K562 (cell line): ENCODE data around the gene CLTA. TPM values are rescaled to one million over a fixed set of nuclear protein-coding genes. Genes with fewer than 3 reads are reported as not detected.

Experiments used
- ATAC-seq: fragments of 200-7000 bp; cut with Tn5 transposase; 3 replicates; pipeline ENCODE4 v1.9.1; 2020; ENCODE audit warnings: moderate library complexity
- BruUV-seq: library from RNA; stranded (reverse); fragments of 400-500 nt; replicated peaks from 2 replicates; lab custom pipeline; 2021; lab: Mats Ljungman, UMichigan
- CTCF ChIA-PET: fragments of 300-600 bp; formaldehyde crosslinking; extraction: SDS; loops from one replicate; lab custom pipeline; 2021; ENCODE audit warnings: low intra/inter-chr PET ratio; lab: Yijun Ruan, JAX
- POLR2A ChIA-PET: fragments of 300-600, 350-650 bp; sonication (Branson Sonifier 250); formaldehyde crosslinking; extraction: SDS; loops from one replicate; lab custom pipeline; 2021; ENCODE audit warnings: antibody characterized with exemption, inconsistent platforms; lab: Yijun Ruan, JAX
- DNase-seq, 4 experiments: peaks; one replicate each; pipeline versions ENCODE4 v3.0.0 to v3.0.0-alpha.2; 2011 to 2018; ENCODE audit warnings: low spot score in 3 of 4, mixed read lengths in 3 of 4; ENCODE audit errors: extremely low read depth in 1 of 4
- FAIRE-seq: peaks from 2 replicates; lab custom pipeline; 2011; peaks lifted over from hg19 to GRCh38; lab: Jason Lieb, UNC
- H2AFZ ChIP-seq: 2 replicates; pipeline ENCODE4 v1.6.0; 2011; ENCODE audit warnings: low read depth, low read length, control low read depth, inconsistent platforms
- H3K27ac ChIP-seq: fragments of 200-600 bp; 3 replicates; pipeline ENCODE4 v1.8.0; 2011; ENCODE audit warnings: low read depth, mild to moderate bottlenecking, control low read depth, inconsistent platforms, low read length, moderate library complexity, mixed read lengths; ENCODE audit errors: extremely low read depth
- H3K27me3 ChIP-seq, 2 experiments: fragments of 300-600 bp in 1 of 2; 2 replicates in 1 of 2; 3 replicates in 1 of 2; pipeline versions ENCODE4 v1.6.0 to v1.8.0; 2011; ENCODE audit warnings: inconsistent platforms in 2 of 2, low read length in 2 of 2, mild to moderate bottlenecking in 1 of 2, mixed read lengths in 1 of 2, moderate library complexity in 1 of 2; ENCODE audit not compliant: control insufficient read depth in 2 of 2, insufficient read depth in 2 of 2
- H3K36me3 ChIP-seq: fragments of 300-600 bp; 3 replicates; pipeline ENCODE4 v1.8.0; 2011; ENCODE audit warnings: mild to moderate bottlenecking, low read length, inconsistent platforms; ENCODE audit not compliant: control insufficient read depth, insufficient read depth
- H3K4me1 ChIP-seq, 2 experiments: fragments of 200-600 bp in 1 of 2; replicated peaks in 1 of 2; 2 replicates in 1 of 2; 3 replicates in 1 of 2; pipeline versions ENCODE4 v1.5.1 to v1.8.0; 2011; ENCODE audit warnings: inconsistent platforms in 2 of 2, low read length in 2 of 2, mild to moderate bottlenecking in 1 of 2, mixed read lengths in 1 of 2, moderate library complexity in 1 of 2; ENCODE audit not compliant: control insufficient read depth in 2 of 2, insufficient read depth in 2 of 2
- H3K4me2 ChIP-seq: 2 replicates; pipeline ENCODE4 v1.6.1; 2011; ENCODE audit warnings: low read length, control low read depth, inconsistent platforms, mixed read lengths; ENCODE audit not compliant: insufficient read depth
- H3K4me3 ChIP-seq: fragments of 200-600 bp; sonication (generic), shearing (Covaris generic); 2 replicates; pipeline ENCODE4 v1.5.1; 2016; ENCODE audit warnings: control low read depth, inconsistent platforms
- H3K79me2 ChIP-seq: fragments of 200-600 bp; 3 replicates; pipeline ENCODE4 v1.8.0; 2011; ENCODE audit warnings: low read length, inconsistent platforms; ENCODE audit not compliant: control insufficient read depth, insufficient read depth
- H3K9ac ChIP-seq, 2 experiments: 2 replicates each; pipeline versions ENCODE4 v1.6.0 to v1.6.1; 2011; ENCODE audit warnings: low read depth in 2 of 2, low read length in 2 of 2, control low read depth in 1 of 2, inconsistent platforms in 1 of 2, mild to moderate bottlenecking in 1 of 2, mixed read lengths in 1 of 2; ENCODE audit not compliant: insufficient read depth in 1 of 2
- H3K9me1 ChIP-seq: one replicate; pipeline ENCODE4 v1.6.0; 2011; ENCODE audit warnings: inconsistent platforms, mild to moderate bottlenecking, low read length, moderate library complexity; ENCODE audit not compliant: control insufficient read depth, insufficient read depth
- H3K9me3 ChIP-seq: replicated peaks from 2 replicates; pipeline ENCODE4 v1.5.1; 2011; ENCODE audit warnings: low read depth, low read length, inconsistent platforms; ENCODE audit not compliant: control insufficient read depth, insufficient read depth
- H4K20me1 ChIP-seq: replicated peaks from 2 replicates; pipeline ENCODE4 v1.6.1; 2011; ENCODE audit warnings: low read length, inconsistent platforms, mixed read lengths; ENCODE audit not compliant: control insufficient read depth, insufficient read depth
- ELF2 ChIP-seq: fragments of 250-450 bp; sonication (Bioruptor Pico); IDR thresholded peaks from 2 replicates; pipeline ENCODE4 v1.5.0; 2021; ENCODE audit warnings: mild to moderate bottlenecking
- MEIS2 ChIP-seq: fragments of 450-650 bp; IDR thresholded peaks from 2 replicates; pipeline ENCODE4 v1.6.1; 2014; ENCODE audit warnings: mild to moderate bottlenecking; ENCODE audit not compliant: partially characterized antibody
- PBX2 ChIP-seq, 2 experiments: IDR thresholded peaks in 1 of 2; conservative IDR thresholded peaks in 1 of 2; 2 replicates each; pipeline ENCODE4 v1.6.1; 2016; ENCODE audit warnings: low read depth in 2 of 2, mild to moderate bottlenecking in 1 of 2, missing compliant biosample characterization in 1 of 2, missing genetic modification characterization in 1 of 2, moderate library complexity in 1 of 2
- PKNOX1 ChIP-seq: fragments of 450-650 bp; IDR thresholded peaks from 2 replicates; pipeline ENCODE4 v1.6.1; 2016
- ZFP30 ChIP-seq: fragments of 250-450 bp; sonication (Bioruptor Pico); IDR thresholded peaks from 2 replicates; pipeline ENCODE4 v1.8.0; 2022; ENCODE audit warnings: moderate library complexity, mild to moderate bottlenecking, inconsistent platforms, borderline replicate concordance
- ZNF311 ChIP-seq: fragments of 250-450 bp; sonication (Bioruptor Pico); IDR thresholded peaks from 2 replicates; pipeline ENCODE4 v1.4.0; 2020; ENCODE audit warnings: mild to moderate bottlenecking, moderate library complexity
- WGBS: fragments of 100-300 bp; shearing (Covaris generic); methylation state at CpG from one replicate; pipeline ENCODE4 v1.1.6; 2016; ENCODE audit warnings: low coverage, mixed read lengths; ENCODE audit not compliant: insufficient coverage; ENCODE audit errors: missing lambda C conversion rate; 5-methylcytosine and 5-hydroxymethylcytosine counted together
- in situ Hi-C: fragments of 300-500 bp; cut with MboI; formaldehyde crosslinking; loops from 4 replicates; pipeline ENCODE4 v1.15.0; 2018; ENCODE audit warnings: inconsistent platforms, mixed read lengths
- intact Hi-C: fragments of 100-400 bp; cut with micrococcal nuclease; formaldehyde crosslinking; loops from 2 replicates; pipeline ENCODE4 v1.14.2; 2022
- polyA plus RNA-seq, 8 experiments: library from polyadenylated mRNA; depleted of rRNA in 4 of 8; stranded (reverse) in 5 of 8; unstranded in 3 of 8; fragments of >200 nt; fragmentation: Nextera tagmentation in 2 of 8; fragmentation: Illumina TruSeq in 1 of 8; extraction: Ambion mirVana in 2 of 8; extraction: Trizol in 1 of 8; gene quantifications; 2 replicates each; pipeline versions ENCODE4 v1.2.1 to v1.2.3, GENCODE V29; 2011 to 2014; ENCODE audit warnings: inconsistent platforms in 1 of 8, missing spikeins in 1 of 8
- total RNA-seq, 7 experiments: library from RNA; depleted of rRNA in 6 of 7; stranded (reverse); fragments of >200 nt in 6 of 7; fragmentation: Illumina TruSeq in 2 of 7; extraction: Trizol in 2 of 7; gene quantifications; 2 replicates each; pipeline versions ENCODE4 v1.2.1 to v1.2.3, GENCODE V29; 2011 to 2021; ENCODE audit warnings: low replicate concordance in 1 of 7

The CLTA gene
- total and polyA plus RNA-seq, 9 of the 15 experiments (the other 6 are each of a cell fraction or from before 2014, with no cell fraction given), result 37.8 to 219 (median 144) TPM

GRCh38 chr9:36191686-36192085 is 965 bp downstream of the CLTA start:
- WGBS, result 0% methylated on average over 7 of the region's 7 CpGs
- H3K27ac ChIP-seq, result peak overlapping the region; percentile 93
- FAIRE-seq, result no peak

More at GRCh38 chr9:36191686-36192085, 965 bp downstream of the CLTA start:
- Histone ChIP-seq H3K27me3 (no peaks in the 10 kb centered on the region), H2AFZ (no peak overlapping the region), H3K36me3 (peaks cover 28% of the 10 kb centered on the region; the same call in 2 of the 3 replicates), H3K4me1 (peaks cover 3 to 12% of the 10 kb centered on the region in 2 experiments; a peak in 4 of 5 replicates), H4K20me1 (peaks cover 28% of the 10 kb centered on the region), H3K9ac (peak overlapping the region; percentile 96 to 100), H3K79me2 (peaks cover 50% of the 10 kb centered on the region), H3K9me3 (no peaks in the 10 kb centered on the region), H3K9me1 (no peaks in the 10 kb centered on the region), H3K4me2 (peak overlapping the region; percentile 87), H3K4me3 (peak overlapping the region; percentile 97)
- no TSS peak for BruUV-seq
- in situ Hi-C loops, result no loop called here
- CTCF ChIA-PET, result interaction anchor here (0.7 kb wide), 1 partner anchor 146 kb away, joined by 3 read pairs; no protein-coding TSS in a partner anchor
- no peak for DNase-seq
- no peak for ATAC-seq
- POLR2A ChIA-PET, result interaction anchor here (0.7 to 2.8 kb wide), 9 partner anchors 9 to 25 kb away, joined by 3 to 13 read pairs (median 4); no protein-coding TSS in a partner anchor
- TF ChIP-seq ZFP30 (CRISPR knock-in tag) (no peak), PBX2 (CRISPR knock-in tag; IDR thresholded peaks at IDR 0.05; ENCODE audit: low read depth) (no peak), PBX2 (tag; conservative IDR thresholded peaks at IDR 0.05; ENCODE audit: low read depth) (peak; percentile 70), ZNF311 (CRISPR knock-in tag) (no peak), PKNOX1 (peak; percentile 62), MEIS2 (peak; percentile 77), ELF2 (CRISPR knock-in tag) (no peak)
- intact Hi-C loops, result no loop called here
